ENCODE measurements around the gene C2CD4C. TPM values are rescaled to one million over a fixed set of nuclear protein-coding genes. Genes with fewer than 3 reads are reported as not detected.

C2CD4C gene
- total RNA-seq, 1 experiment from 2014 or later, result 7.1 TPM

- DNase-seq (ENCODE audit: low read depth, low spot score) (no peak), ATAC-seq (no peak)
- Histone ChIP-seq H3K4me3 (replicated peaks in 1 of 2; ENCODE audit: low read depth in 1 of 2, low read length in 2 of 2) (no peak overlapping the region), H2AFZ (ENCODE audit: low read depth, low read length, poor library complexity, severe bottlenecking) (no peak overlapping the region), H3K27ac (ENCODE audit: low read depth, low read length) (no peak overlapping the region), H3K4me2 (ENCODE audit: low read length) (no peak overlapping the region), H3K36me3 (ENCODE audit: control insufficient read depth in 1 of 2, insufficient read depth in 2 of 2, low read length in 2 of 2) (no peaks in the 10 kb centered on the region), H3K9ac (ENCODE audit: low read length) (no peak overlapping the region), H3K27me3 (ENCODE audit: insufficient read depth, low read length) (no peaks in the 10 kb centered on the region), H3K9me2 (ENCODE audit: insufficient read depth) (no peaks in the 10 kb centered on the region), H3K79me2 (ENCODE audit: insufficient read depth, low read length) (no peaks in the 10 kb centered on the region), H3K4me1 (ENCODE audit: control insufficient read depth in 1 of 2, insufficient read depth in 2 of 2, low read length in 2 of 2) (no peaks in the 10 kb centered on the region), H3K9me3 (ENCODE audit: control insufficient read depth in 1 of 2, insufficient read depth in 1 of 2, low read depth in 1 of 2, low read length in 2 of 2) (no peaks in the 10 kb centered on the region), H4K20me1 (ENCODE audit: insufficient read depth) (no peaks in the 10 kb centered on the region)
- CTCF ChIA-PET, result no interaction called here
- intact Hi-C loops (cut with micrococcal nuclease), result no loop called here
- BruUV-seq (replicated peaks), result no TSS peak
- no peak for TF ChIP-seq EGR1 (IDR thresholded peaks at IDR 0.05; ENCODE audit: low read depth)
- no peak for TF ChIP-seq ZBTB33 (IDR thresholded peaks at IDR 0.05; ENCODE audit: extremely low read depth, insufficient replicate concordance, low read length)
- TF ChIP-seq JUND (IDR thresholded peaks at IDR 0.05), result no peak
- no peak for TF ChIP-seq ATF3 (IDR thresholded peaks at IDR 0.05)
- no peak for TF ChIP-seq YY1 (IDR thresholded peaks at IDR 0.05; ENCODE audit: extremely low read depth, insufficient replicate concordance, low read depth, low read length)
- no peak for TF ChIP-seq POLR2AphosphoS5 (IDR thresholded peaks at IDR 0.05; ENCODE audit: low read depth, low read length)
- no peak for TF ChIP-seq CEBPB (IDR thresholded peaks at IDR 0.05; ENCODE audit: low read depth)
- TF ChIP-seq POLR2A (IDR thresholded peaks at IDR 0.05; ENCODE audit: borderline replicate concordance, extremely low read depth, insufficient read depth, insufficient read length), result no peak
- TF ChIP-seq EZH2phosphoT487 (IDR thresholded peaks at IDR 0.05; ENCODE audit: borderline replicate concordance), result no peak
- TF ChIP-seq RAD21 (IDR thresholded peaks at IDR 0.05; ENCODE audit: low read depth), result no peak
- TF ChIP-seq SIN3A (IDR thresholded peaks at IDR 0.05; ENCODE audit: low read depth), result no peak
- no peak for TF ChIP-seq ZFX (IDR thresholded peaks at IDR 0.05)
- TF ChIP-seq TCF7L2 (IDR thresholded peaks at IDR 0.05; ENCODE audit: borderline replicate concordance, extremely low read depth, insufficient read depth, insufficient read length), result no peak
- TF ChIP-seq FOSL1 (IDR thresholded peaks at IDR 0.05; ENCODE audit: low read depth), result no peak
- no peak for TF ChIP-seq MAX (IDR thresholded peaks at IDR 0.05)
- POLR2A ChIA-PET, result no interaction called here
- RAD21 ChIA-PET (ENCODE audit: low non-redundant PET in 1 of 2, low total read pairs in 2 of 2, uncharacterized antibody in 2 of 2, unreplicated experiment in 2 of 2), result no interaction called here
These were observed 46.3 kb downstream of the C2CD4C start for GRCh38 chr19:362683-363082.

Measured in HCT116 (cell line).